ENCODE measurements around the gene DLL4. TPM values are rescaled to one million over a fixed set of nuclear protein-coding genes. Genes with fewer than 3 reads are reported as not detected.
A peak's percentile ranks its signal among the peaks of the same experiment; 100 is the strongest.

Gene DLL4
- total RNA-seq, 8 experiments from 2014 or later = 0.40 to 20.2 (median 3.0) TPM

- WGBS, 10 experiments = 70 to 100% (median 92%) methylated on average over 1 to 14 of the region's 33 CpGs; no CpG with 5 or more reads in 4 of the 10 experiments
- ATAC-seq (replicated peaks in 6 of 8) = peak in 3 of 8 experiments; percentile 2 to 11 (median 4)
- in situ Hi-C loops (cut with MboI; ENCODE audit: low pct_unique_long_range_greater_than_20kb in 2 of 9, low sequenced_read_pairs in 9 of 9, unreplicated experiment in 9 of 9) = loop anchor here in 3 of 9 experiments (10.0 to 25.0 kb wide), 2 partner anchors 113 to 125 kb away; no protein-coding TSS in a partner anchor
- Histone ChIP-seq H3K4me1 (replicated peaks in 1 of 2) (peaks cover 3 to 5% of the 10 kb centered on the region in 2 donors), H3K27ac (no peak overlapping the region), H3K4me3 (no peak overlapping the region)
These were observed 29.5 kb upstream of the DLL4 start for GRCh38 chr15:40899536-40900207.

GRCh38 chr15:40900256-40901052, 28.7 kb upstream of the DLL4 start:
- ATAC-seq (replicated peaks in 6 of 8) = no peak
- Histone ChIP-seq H3K27ac (no peak overlapping the region), H3K4me3 (no peak overlapping the region), H3K4me1 (replicated peaks in 1 of 2) (peaks cover 2 to 3% of the 10 kb centered on the region in 2 donors)
- in situ Hi-C loops (cut with MboI; ENCODE audit: low pct_unique_long_range_greater_than_20kb in 2 of 9, low sequenced_read_pairs in 9 of 9, unreplicated experiment in 9 of 9) = loop anchor here in 3 of 9 experiments (10.0 to 25.0 kb wide), 2 partner anchors 112 to 124 kb away; no protein-coding TSS in a partner anchor
- WGBS, 10 experiments = 80 to 100% (median 93%) methylated on average over 1 to 23 of the region's 36 CpGs; no CpG with 5 or more reads in 5 of the 10 experiments

- ATAC-seq (replicated peaks in 6 of 8) = no peak
- Histone ChIP-seq H3K27ac (no peak overlapping the region), H3K4me3 (no peak overlapping the region), H3K4me1 (replicated peaks in 1 of 2) (no peaks in the 10 kb centered on the region)
- 93 to 100% (median 100%) methylated on average over 1 to 4 of the region's 5 CpGs; no CpG with 5 or more reads in 7 of the 10 experiments for WGBS, 10 experiments
- in situ Hi-C loops (cut with MboI; ENCODE audit: low pct_unique_long_range_greater_than_20kb in 2 of 9, low sequenced_read_pairs in 9 of 9, unreplicated experiment in 9 of 9) = loop anchor here in 3 of 9 experiments (10.0 to 25.0 kb wide), 2 partner anchors 111 to 124 kb away; no protein-coding TSS in a partner anchor
These were observed 28.1 kb upstream of the DLL4 start for GRCh38 chr15:40901053-40901443.

GRCh38 chr15:40902605-40903561, 26.3 kb upstream of the DLL4 start:
- no peak for ATAC-seq (replicated peaks in 6 of 8)
- WGBS, 10 experiments = 50 to 100% (median 86%) methylated on average over 1 to 12 of the region's 33 CpGs; no CpG with 5 or more reads in 3 of the 10 experiments
- Histone ChIP-seq H3K4me1 (replicated peaks in 1 of 2) (peaks cover 8 to 9% of the 10 kb centered on the region in 2 donors), H3K4me3 (no peak overlapping the region), H3K27ac (no peak overlapping the region)
- in situ Hi-C loops (cut with MboI; ENCODE audit: low pct_unique_long_range_greater_than_20kb in 2 of 9, low sequenced_read_pairs in 9 of 9, unreplicated experiment in 9 of 9) = loop anchor here in 3 of 9 experiments (10.0 to 25.0 kb wide), 2 partner anchors 109 to 122 kb away; no protein-coding TSS in a partner anchor

GRCh38 chr15:40904552-40905201, 24.5 kb upstream of the DLL4 start:
- in situ Hi-C loops (cut with MboI; ENCODE audit: low pct_unique_long_range_greater_than_20kb in 2 of 9, low sequenced_read_pairs in 9 of 9, unreplicated experiment in 9 of 9) = loop anchor here in 3 of 9 experiments (10.0 to 25.0 kb wide), 2 partner anchors 108 to 120 kb away; no protein-coding TSS in a partner anchor
- ATAC-seq (replicated peaks in 6 of 8) = no peak
- Histone ChIP-seq H3K4me1 (replicated peaks in 1 of 2) (peaks cover 8 to 9% of the 10 kb centered on the region in 2 donors), H3K27ac (no peak overlapping the region), H3K4me3 (no peak overlapping the region)
- WGBS, 10 experiments = 40 to 100% (median 91%) methylated on average over 1 to 4 of the region's 7 CpGs; no CpG with 5 or more reads in 4 of the 10 experiments

GRCh38 chr15:40906091-40906990, 22.8 kb upstream of the DLL4 start:
- peaks cover 23 to 24% of the 10 kb centered on the region in 2 donors for H3K4me1 ChIP-seq (replicated peaks in 1 of 2)
- peak; percentile 75 to 90 (median 80) for ATAC-seq (replicated peaks in 6 of 8)
- peak overlapping the region; percentile 34 to 56 for H3K27ac ChIP-seq
- peak overlapping the region in 1 of 5 donors; percentile 11 for H3K4me3 ChIP-seq
- 25% methylated on average over 2 of the region's 36 CpGs; no CpG with 5 or more reads in 9 of the 10 experiments for WGBS, 10 experiments
- in situ Hi-C loops (cut with MboI; ENCODE audit: low pct_unique_long_range_greater_than_20kb in 2 of 9, low sequenced_read_pairs in 9 of 9, unreplicated experiment in 9 of 9) = loop anchor here in 3 of 9 experiments (10.0 to 25.0 kb wide), 2 partner anchors 106 to 118 kb away; no protein-coding TSS in a partner anchor

GRCh38 chr15:40906991-40907802, 21.9 kb upstream of the DLL4 start:
- Histone ChIP-seq H3K4me1 (replicated peaks in 1 of 2) (peaks cover 26 to 28% of the 10 kb centered on the region in 2 donors), H3K4me3 (no peak overlapping the region), H3K27ac (peak overlapping the region in 1 of 2 donors; percentile 34)
- in situ Hi-C loops (cut with MboI; ENCODE audit: low pct_unique_long_range_greater_than_20kb in 2 of 9, low sequenced_read_pairs in 9 of 9, unreplicated experiment in 9 of 9) = loop anchor here in 3 of 9 experiments (10.0 to 25.0 kb wide), 2 partner anchors 105 to 118 kb away; no protein-coding TSS in a partner anchor
- ATAC-seq (replicated peaks in 6 of 8) = peak in 1 of 8 experiments; percentile 2
- 40 to 100% (median 70%) methylated on average over 1 to 2 of the region's 22 CpGs; no CpG with 5 or more reads in 6 of the 10 experiments for WGBS, 10 experiments

- in situ Hi-C loops (cut with MboI; ENCODE audit: low pct_unique_long_range_greater_than_20kb in 2 of 9, low sequenced_read_pairs in 9 of 9, unreplicated experiment in 9 of 9) = loop anchor here in 3 of 9 experiments (10.0 to 25.0 kb wide), 2 partner anchors 104 to 117 kb away; no protein-coding TSS in a partner anchor
- H3K4me1 ChIP-seq (replicated peaks in 1 of 2) = peaks cover 26 to 28% of the 10 kb centered on the region in 2 donors
- ATAC-seq (replicated peaks in 6 of 8) = no peak
- no peak overlapping the region for H3K27ac ChIP-seq
- H3K4me3 ChIP-seq = no peak overlapping the region
- WGBS, 10 experiments = 40 to 98% (median 89%) methylated on average over 1 to 6 of the region's 7 CpGs; no CpG with 5 or more reads in 3 of the 10 experiments
These were observed 21.0 kb upstream of the DLL4 start for GRCh38 chr15:40908095-40908494.

GRCh38 chr15:40909662-40910630, 19.2 kb upstream of the DLL4 start:
- in situ Hi-C loops (cut with MboI; ENCODE audit: low pct_unique_long_range_greater_than_20kb in 2 of 9, low sequenced_read_pairs in 9 of 9, unreplicated experiment in 9 of 9) = loop anchor here in 3 of 9 experiments (10.0 to 25.0 kb wide), 2 partner anchors 102 to 115 kb away; no protein-coding TSS in a partner anchor
- WGBS, 10 experiments = 33 to 96% (median 60%) methylated on average over 1 to 10 of the region's 17 CpGs; no CpG with 5 or more reads in 2 of the 10 experiments
- no peak overlapping the region for H3K27ac ChIP-seq
- no peak overlapping the region for H3K4me3 ChIP-seq
- no peak for ATAC-seq (replicated peaks in 6 of 8)
- H3K4me1 ChIP-seq (replicated peaks in 1 of 2) = peaks cover 26 to 28% of the 10 kb centered on the region in 2 donors
